Breast epithelium (tissue), 4 donors: ENCODE measurements around the gene ECEL1. TPM values are rescaled to one million over a fixed set of nuclear protein-coding genes. Genes with fewer than 3 reads are reported as not detected.
"Not testable (repeated sequence)": the region's sequence is repeated elsewhere in the genome, so short reads cannot be mapped to it uniquely, and the experiment has no call there.

Experiments
- DNase-seq, 2 donors: peaks; one replicate each; pipeline ENCODE4 v3.0.0-alpha.2; 2019; ENCODE audit warnings: low spot score in 2 of 2
- H3K27ac ChIP-seq, 2 donors: fragments of 200-600 bp; sonication (generic) in 1 of 2; one replicate each; pipeline ENCODE4 v1.5.1; 2016 to 2019; ENCODE audit warnings: mild to moderate bottlenecking in 1 of 2
- H3K27me3 ChIP-seq, 2 donors: fragments of 200-600 bp; sonication (generic) in 1 of 2; one replicate each; pipeline versions ENCODE4 v1.5.1 to v1.6.0; 2017 to 2019; ENCODE audit warnings: control low read depth in 1 of 2, mild to moderate bottlenecking in 1 of 2
- H3K36me3 ChIP-seq: fragments of 200-600 bp; one replicate; pipeline ENCODE4 v1.5.1; 2019
- H3K4me1 ChIP-seq, 2 donors: fragments of 200-600 bp; sonication (generic); one replicate each; pipeline ENCODE4 v1.5.1; 2016 to 2019; ENCODE audit warnings: control low read depth in 1 of 2
- H3K4me3 ChIP-seq, 3 donors: fragments of 200-600 bp; sonication (generic); 1 replicate in 2 of 3; 2 replicates in 1 of 3; pipeline ENCODE4 v1.5.1; 2016 to 2019; ENCODE audit warnings: mild to moderate bottlenecking in 3 of 3, moderate library complexity in 2 of 3
- H3K9me3 ChIP-seq, 2 donors: fragments of 200-600 bp; sonication (generic) in 1 of 2; one replicate each; pipeline ENCODE4 v1.5.1; 2016 to 2019; ENCODE audit warnings: control low read depth in 1 of 2
- CTCF ChIP-seq, 3 donors: fragments of 450-650 bp; IDR thresholded peaks; one replicate each; pipeline ENCODE4 v1.5.1; 2016 to 2017; ENCODE audit warnings: antibody characterized with exemption in 3 of 3, mild to moderate bottlenecking in 3 of 3, moderate library complexity in 3 of 3
- POLR2A ChIP-seq: fragments of 450-650 bp; IDR thresholded peaks from one replicate; pipeline ENCODE4 v1.6.1; 2016; ENCODE audit warnings: antibody characterized with exemption, mild to moderate bottlenecking, moderate library complexity
- POLR2AphosphoS5 ChIP-seq, 3 donors: sonication (generic); formaldehyde crosslinking; IDR thresholded peaks; one replicate each; pipeline ENCODE4 v1.6.1; 2017; ENCODE audit warnings: antibody characterized with exemption in 3 of 3
- intact Hi-C: fragments of 100-400 bp; cut with DNase I; formaldehyde crosslinking; loops from one replicate; pipeline ENCODE4 v1.15.1; 2023; ENCODE audit warnings: low total_unique reads
- total RNA-seq, 3 donors: library from RNA; depleted of rRNA; stranded (reverse); fragments of >200 nt; gene quantifications; one replicate each; pipeline ENCODE4 v1.1.0, GENCODE V29; 2016

Gene ECEL1
- total RNA-seq, 3 donors from 2014 or later: 0.15 to 2.3 (median 0.48) TPM

- H3K36me3 ChIP-seq: no peaks in the 10 kb centered on the region
- peak in 1 of 2 donors; percentile 45 for DNase-seq
- TF ChIP-seq CTCF (IDR thresholded peaks at IDR 0.05): no peak
- TF ChIP-seq POLR2AphosphoS5 (IDR thresholded peaks at IDR 0.05): no peak
- TF ChIP-seq POLR2A: no peak
- peaks cover 2 to 4% of the 10 kb centered on the region in 2 donors for H3K27me3 ChIP-seq
- no peaks in the 10 kb centered on the region for H3K9me3 ChIP-seq
- intact Hi-C loops: no loop called here
- H3K27ac ChIP-seq: no peak overlapping the region
- H3K4me1 ChIP-seq: no peaks in the 10 kb centered on the region
- no peak overlapping the region for H3K4me3 ChIP-seq
Measured at GRCh38 chr2:232435805-232436204, 51.8 kb downstream of the ECEL1 start.

GRCh38 chr2:232435375-232435648, 52.3 kb downstream of the ECEL1 start:
- no peak for TF ChIP-seq POLR2A
- Histone ChIP-seq H3K27me3 (peaks cover 2 to 4% of the 10 kb centered on the region in 2 donors), H3K9me3 (no peaks in the 10 kb centered on the region), H3K36me3 (no peaks in the 10 kb centered on the region), H3K4me3 (no peak overlapping the region), H3K4me1 (no peaks in the 10 kb centered on the region), H3K27ac (no peak overlapping the region)
- intact Hi-C loops: no loop called here
- DNase-seq: no peak

- peaks cover 2 to 4% of the 10 kb centered on the region in 2 donors for H3K27me3 ChIP-seq
- no peaks in the 10 kb centered on the region for H3K36me3 ChIP-seq
- H3K9me3 ChIP-seq: no peaks in the 10 kb centered on the region
- no peak overlapping the region for H3K27ac ChIP-seq
- intact Hi-C loops: no loop called here
- no peak overlapping the region for H3K4me3 ChIP-seq
- TF ChIP-seq POLR2AphosphoS5 (IDR thresholded peaks at IDR 0.05) (no peak), CTCF (IDR thresholded peaks at IDR 0.05) (no peak), POLR2A (no peak)
- no peaks in the 10 kb centered on the region for H3K4me1 ChIP-seq
- DNase-seq: peak in 1 of 2 donors; percentile 43
Measured at GRCh38 chr2:232434563-232435374, 52.9 kb downstream of the ECEL1 start.

- peak in 1 of 2 donors; percentile 38 for DNase-seq
- Histone ChIP-seq H3K36me3 (no peaks in the 10 kb centered on the region), H3K27ac (no peak overlapping the region), H3K9me3 (no peaks in the 10 kb centered on the region), H3K4me1 (no peaks in the 10 kb centered on the region), H3K4me3 (no peak overlapping the region), H3K27me3 (peaks cover under 1 to 3% of the 10 kb centered on the region in 2 donors)
- TF ChIP-seq CTCF (IDR thresholded peaks at IDR 0.05) (no peak), POLR2AphosphoS5 (IDR thresholded peaks at IDR 0.05) (no peak), POLR2A (no peak)
- intact Hi-C loops: no loop called here
Measured at GRCh38 chr2:232434091-232434490, 53.5 kb downstream of the ECEL1 start.

GRCh38 chr2:232433622-232434021, 54.0 kb downstream of the ECEL1 start:
- H3K27ac ChIP-seq, intact Hi-C loops, H3K36me3 ChIP-seq, H3K9me3 ChIP-seq, H3K4me1 ChIP-seq, H3K27me3 ChIP-seq, H3K4me3 ChIP-seq: not testable (repeated sequence)
- DNase-seq: peak in 1 of 2 donors; percentile 24

- Histone ChIP-seq H3K27me3 (no peaks in the 10 kb centered on the region), H3K4me3 (no peak overlapping the region), H3K27ac (no peak overlapping the region), H3K4me1 (no peaks in the 10 kb centered on the region), H3K36me3 (no peaks in the 10 kb centered on the region), H3K9me3 (no peaks in the 10 kb centered on the region)
- TF ChIP-seq POLR2AphosphoS5 (IDR thresholded peaks at IDR 0.05) (no peak), CTCF (IDR thresholded peaks at IDR 0.05) (no peak), POLR2A (no peak)
- intact Hi-C loops: no loop called here
- no peak for DNase-seq
Measured at GRCh38 chr2:232432598-232433184, 54.9 kb downstream of the ECEL1 start.
